Left lung (tissue), 10 donors: Measurements from ENCODE around the gene QRSL1. TPM values are rescaled to one million over a fixed set of nuclear protein-coding genes. Genes with fewer than 3 reads are reported as not detected.

Experiments
- ATAC-seq: fragments of 200-7000 bp; cut with Tn5 transposase; one replicate; pipeline ENCODE4 v1.9.1; 2020; ENCODE audit warnings: moderate library complexity
- DNase-seq, 4 donors: peaks; one replicate each; pipeline ENCODE4 v3.0.0-alpha.2; 2013 to 2020
- H3K27ac ChIP-seq, 2 donors: fragments of 200-600 bp; sonication (generic) in 1 of 2; one replicate each; pipeline versions ENCODE4 v1.5.0 to v1.8.0; 2020 to 2021
- H3K27me3 ChIP-seq, 2 donors: fragments of 200-600 bp; sonication (generic) in 1 of 2; one replicate each; pipeline versions ENCODE4 v1.5.0 to v1.8.0; 2020 to 2021
- H3K36me3 ChIP-seq, 2 donors: fragments of 200-600 bp; sonication (generic) in 1 of 2; one replicate each; pipeline versions ENCODE4 v1.5.0 to v1.8.0; 2020 to 2021
- H3K4me1 ChIP-seq, 2 donors: fragments of 200-600 bp; one replicate each; pipeline ENCODE4 v1.8.0; 2021
- H3K4me3 ChIP-seq, 2 donors: fragments of 200-600 bp; sonication (generic) in 1 of 2; one replicate each; pipeline versions ENCODE4 v1.5.0 to v1.8.0; 2020 to 2021; ENCODE audit warnings: mild to moderate bottlenecking in 1 of 2
- H3K9me3 ChIP-seq, 2 donors: fragments of 200-600 bp; sonication (generic) in 1 of 2; one replicate each; pipeline versions ENCODE4 v1.5.0 to v1.8.0; 2020 to 2021
- intact Hi-C, 2 donors: fragments of 100-400 bp; cut with DNase I; formaldehyde crosslinking; loops; one replicate each; pipeline versions ENCODE4 v1.11.2 to v1.14.2; 2022
- polyA plus RNA-seq, 6 donors: library from polyadenylated mRNA; unstranded; fragments of 120-200 nt; gene quantifications; one replicate each; pipeline ENCODE4 v1.2.1, GENCODE V29; 2013; ENCODE audit not compliant: insufficient read length in 6 of 6
- total RNA-seq, 2 donors: library from RNA; stranded (reverse); fragmentation: NEBNext Ultra II Directional; extraction: Animal tissue kit (Norgen Biotek cat#: 25700); gene quantifications; one replicate each; pipeline ENCODE4 v1.2.1, GENCODE V29; 2021
- TF ChIP-seq, protein P1 (sequence below), 2 donors: fragments of 200-600 bp; sonication (generic) in 1 of 2; IDR thresholded peaks; one replicate each; pipeline versions ENCODE4 v1.5.0 to v1.8.0; 2021; ENCODE audit warnings: antibody characterized with exemption in 2 of 2
- donor health status: DM: no; HTN: yes; CAD: no.
- donor health status: DM: no; HTN: no; CAD: no.

QRSL1 gene
- total and polyA plus RNA-seq, 8 donors: 9.7 to 18.6 (median 16.3) TPM

DNA sequence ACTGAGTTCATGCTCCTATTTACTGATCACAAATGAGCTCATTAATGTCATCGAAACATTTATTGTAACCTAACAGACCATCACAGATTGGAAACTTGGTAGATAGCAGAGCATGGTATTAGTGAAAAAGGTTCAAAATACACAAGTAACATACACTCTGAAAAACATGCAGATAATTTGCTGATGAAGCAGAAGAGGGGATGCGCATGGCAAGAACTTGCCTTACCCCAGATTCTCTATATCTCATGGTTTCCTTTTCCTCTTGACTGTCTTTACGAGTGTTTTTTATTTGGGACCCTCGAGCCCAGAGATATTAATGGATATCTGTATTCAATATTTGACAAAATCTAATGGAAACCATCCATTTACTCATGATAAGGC lies 37.6 kb downstream of the QRSL1 start:
- no peak for ATAC-seq
- no peak overlapping the region for H3K4me3 ChIP-seq
- no peak overlapping the region for H3K27ac ChIP-seq
- no peaks in the 10 kb centered on the region for H3K4me1 ChIP-seq
- TF ChIP-seq, protein P1, sequence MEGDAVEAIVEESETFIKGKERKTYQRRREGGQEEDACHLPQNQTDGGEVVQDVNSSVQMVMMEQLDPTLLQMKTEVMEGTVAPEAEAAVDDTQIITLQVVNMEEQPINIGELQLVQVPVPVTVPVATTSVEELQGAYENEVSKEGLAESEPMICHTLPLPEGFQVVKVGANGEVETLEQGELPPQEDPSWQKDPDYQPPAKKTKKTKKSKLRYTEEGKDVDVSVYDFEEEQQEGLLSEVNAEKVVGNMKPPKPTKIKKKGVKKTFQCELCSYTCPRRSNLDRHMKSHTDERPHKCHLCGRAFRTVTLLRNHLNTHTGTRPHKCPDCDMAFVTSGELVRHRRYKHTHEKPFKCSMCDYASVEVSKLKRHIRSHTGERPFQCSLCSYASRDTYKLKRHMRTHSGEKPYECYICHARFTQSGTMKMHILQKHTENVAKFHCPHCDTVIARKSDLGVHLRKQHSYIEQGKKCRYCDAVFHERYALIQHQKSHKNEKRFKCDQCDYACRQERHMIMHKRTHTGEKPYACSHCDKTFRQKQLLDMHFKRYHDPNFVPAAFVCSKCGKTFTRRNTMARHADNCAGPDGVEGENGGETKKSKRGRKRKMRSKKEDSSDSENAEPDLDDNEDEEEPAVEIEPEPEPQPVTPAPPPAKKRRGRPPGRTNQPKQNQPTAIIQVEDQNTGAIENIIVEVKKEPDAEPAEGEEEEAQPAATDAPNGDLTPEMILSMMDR (IDR thresholded peaks at IDR 0.05): no peak
- intact Hi-C loops: no loop called here
- H3K36me3 ChIP-seq: peaks cover 0 to 44% of the 10 kb centered on the region in 2 donors
- H3K9me3 ChIP-seq: no peaks in the 10 kb centered on the region
- DNase-seq: no peak
- H3K27me3 ChIP-seq: no peaks in the 10 kb centered on the region

DNA sequence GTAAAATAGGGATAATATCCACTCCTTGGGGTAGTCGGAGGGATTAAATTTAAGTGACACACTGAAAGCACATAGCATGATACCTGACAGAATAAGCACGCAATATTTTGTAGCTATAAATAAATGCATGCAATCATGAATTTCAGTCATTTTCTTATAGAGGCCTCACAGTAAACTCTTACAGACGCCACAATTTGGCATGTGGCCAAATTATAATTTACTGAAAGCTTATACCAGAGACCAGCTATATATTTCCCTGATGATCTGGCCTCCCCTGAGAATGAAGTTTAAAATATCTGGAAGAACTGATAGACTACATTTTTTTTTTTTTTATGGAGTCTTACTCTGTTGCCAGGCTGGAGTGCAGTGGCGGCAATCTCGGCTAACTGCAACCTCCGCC lies 40.9 kb downstream of the QRSL1 start:
- Histone ChIP-seq H3K9me3 (no peaks in the 10 kb centered on the region), H3K36me3 (peaks cover 0 to 19% of the 10 kb centered on the region in 2 donors), H3K27ac (no peak overlapping the region), H3K27me3 (no peaks in the 10 kb centered on the region), H3K4me1 (no peaks in the 10 kb centered on the region), H3K4me3 (no peak overlapping the region)
- no peak for DNase-seq
- TF ChIP-seq, protein P1 (IDR thresholded peaks at IDR 0.05): no peak
- no peak for ATAC-seq
- intact Hi-C loops: no loop called here

DNA sequence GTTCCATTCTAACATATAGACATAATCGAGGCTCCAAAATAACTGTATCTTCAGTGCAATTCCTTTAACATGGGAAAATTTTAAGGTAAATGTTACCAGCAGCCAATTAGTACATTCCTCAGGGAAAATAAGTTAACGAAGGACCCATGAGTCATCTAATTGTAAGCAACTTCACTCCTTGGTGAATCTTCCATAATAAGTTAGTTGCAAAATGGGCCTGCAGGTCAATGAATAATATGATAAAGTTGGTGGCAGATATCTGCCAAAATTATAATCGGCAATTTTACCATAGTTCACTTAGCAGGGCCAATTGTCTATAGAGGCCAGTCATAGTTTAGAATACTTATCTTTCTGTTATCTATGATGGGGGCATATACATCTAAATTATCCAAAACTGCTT lies 42.3 kb downstream of the QRSL1 start:
- Histone ChIP-seq H3K4me3 (no peak overlapping the region), H3K36me3 (peaks cover 0 to 7% of the 10 kb centered on the region in 2 donors), H3K27me3 (no peaks in the 10 kb centered on the region), H3K27ac (no peak overlapping the region), H3K9me3 (no peaks in the 10 kb centered on the region), H3K4me1 (no peaks in the 10 kb centered on the region)
- TF ChIP-seq, protein P1 (IDR thresholded peaks at IDR 0.05): no peak
- intact Hi-C loops: no loop called here
- ATAC-seq (no peak), DNase-seq (no peak)

DNA sequence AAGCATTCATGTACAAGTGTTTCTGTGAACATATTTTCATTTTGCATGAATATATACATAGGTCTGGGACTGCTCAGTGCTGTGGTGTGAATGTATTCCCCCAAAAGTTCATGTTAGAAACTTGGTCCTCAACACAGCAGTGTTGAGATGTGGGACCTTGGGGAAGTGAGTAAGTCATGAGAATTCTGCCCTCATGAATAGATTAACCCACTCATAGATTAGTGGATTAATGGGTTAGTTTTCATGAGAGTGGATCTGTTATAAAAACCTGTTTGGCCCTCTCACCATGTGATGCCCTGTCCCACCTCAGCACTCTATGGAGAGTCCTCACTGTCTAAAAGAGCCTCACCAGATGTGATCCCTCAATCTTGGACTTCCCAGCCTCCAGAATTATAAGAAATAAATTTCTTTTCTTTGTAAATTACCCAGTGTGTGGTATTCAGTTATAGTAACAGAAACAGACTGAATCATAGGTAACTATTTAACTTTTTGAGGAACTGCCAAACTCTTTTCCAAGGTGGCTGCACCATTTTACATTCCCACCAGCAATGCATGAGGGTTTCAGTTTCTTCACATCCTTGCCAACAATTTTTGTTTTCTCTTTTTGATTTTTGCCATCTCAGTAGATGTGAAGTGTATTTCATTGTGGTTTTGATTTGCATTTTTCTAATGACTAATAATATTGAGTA lies 45.3 kb downstream of the QRSL1 start:
- Histone ChIP-seq H3K4me3 (no peak overlapping the region), H3K27ac (no peak overlapping the region), H3K9me3 (no peaks in the 10 kb centered on the region), H3K36me3 (no peaks in the 10 kb centered on the region), H3K27me3 (no peaks in the 10 kb centered on the region), H3K4me1 (no peaks in the 10 kb centered on the region)
- intact Hi-C loops: no loop called here
- no peak for ATAC-seq
- DNase-seq: no peak
- TF ChIP-seq, protein P1 (IDR thresholded peaks at IDR 0.05): no peak

DNA sequence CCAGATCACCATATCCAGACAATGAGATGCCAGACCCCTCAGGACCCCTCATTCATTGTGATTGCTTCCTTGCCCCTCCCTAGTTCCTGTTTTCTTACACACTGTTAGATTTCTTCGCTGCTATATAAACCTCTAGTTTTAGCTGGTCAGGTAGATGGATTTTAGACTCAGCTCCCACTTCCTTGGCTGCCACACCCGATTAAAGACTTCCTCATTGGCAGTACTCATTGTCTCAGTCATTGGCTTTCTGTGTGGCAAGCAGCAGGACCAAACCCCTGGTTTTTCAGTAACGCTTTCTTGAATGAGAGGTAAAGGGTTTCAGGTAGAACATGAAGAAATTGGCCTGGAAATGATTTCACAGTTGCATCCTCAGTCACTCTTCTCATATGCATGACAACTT lies 47.9 kb downstream of the QRSL1 start:
- Histone ChIP-seq H3K36me3 (no peaks in the 10 kb centered on the region), H3K9me3 (no peaks in the 10 kb centered on the region), H3K27me3 (no peaks in the 10 kb centered on the region), H3K4me3 (no peak overlapping the region), H3K27ac (no peak overlapping the region), H3K4me1 (no peaks in the 10 kb centered on the region)
- TF ChIP-seq, protein P1 (IDR thresholded peaks at IDR 0.05): no peak
- intact Hi-C loops: no loop called here
- ATAC-seq (no peak), DNase-seq (no peak)
